Measurements from ENCODE around the gene HOXD9. TPM values are rescaled to one million over a fixed set of nuclear protein-coding genes. Genes with fewer than 3 reads are reported as not detected.

The HOXD9 gene
- total RNA-seq, 1 experiment from 2014 or later: not detected

DNA sequence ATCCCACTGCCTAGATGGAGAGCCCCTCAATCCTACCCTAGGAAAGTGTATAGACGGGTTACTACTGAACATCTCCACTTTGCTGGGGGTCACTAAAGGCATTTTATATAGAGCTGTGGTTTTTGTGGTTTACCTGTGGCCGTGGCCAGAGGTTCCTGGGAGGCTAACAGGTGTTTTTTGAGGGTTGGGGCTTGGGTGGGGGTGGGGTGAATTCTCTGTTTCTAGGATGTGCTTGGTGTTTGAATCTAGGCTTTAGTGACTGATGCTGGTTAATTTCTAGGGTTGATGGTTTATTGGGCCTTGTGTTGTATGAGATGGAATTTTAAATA lies 14.7 kb downstream of the HOXD9 start:
- peaks cover 4% of the 10 kb centered on the region for H3F3A ChIP-seq (ENCODE audit: low read length, unreplicated experiment)
- BruUV-seq (replicated peaks): no TSS peak
- H2AFZ ChIP-seq (ENCODE audit: low read length): peak overlapping the region; percentile 90
- DNase-seq (no peak), ATAC-seq (no peak)
- no peaks in the 10 kb centered on the region for H3K9me2 ChIP-seq (replicated peaks; ENCODE audit: low read length)
- peak overlapping the region; percentile 91 for H3K4me3 ChIP-seq (ENCODE audit: low read length)
- H3K27ac ChIP-seq (ENCODE audit: low read length): no peak overlapping the region
- H3K27me3 ChIP-seq (ENCODE audit: low read length): no peaks in the 10 kb centered on the region
- H3K9me3 ChIP-seq (ENCODE audit: low read length): no peaks in the 10 kb centered on the region
- ChIA-PET CTCF (interaction anchor here (1.1 kb wide), 1 partner anchor 515 kb away, joined by 3 read pairs; no protein-coding TSS in a partner anchor), POLR2A (ENCODE audit: unreplicated experiment) (interaction anchor here (0.5 kb wide), 1 partner anchor 649 kb away, joined by 4 read pairs; no protein-coding TSS in a partner anchor)
- H3K4me2 ChIP-seq (ENCODE audit: low read length): peak overlapping the region; percentile 94
- H3K36me3 ChIP-seq (ENCODE audit: low read depth, low read length): no peaks in the 10 kb centered on the region
- no peaks in the 10 kb centered on the region for H4K20me1 ChIP-seq (ENCODE audit: low read length)
- H3K4me1 ChIP-seq (ENCODE audit: insufficient read depth, low read length): peaks cover 17% of the 10 kb centered on the region
- intact Hi-C loops (cut with micrococcal nuclease): loop anchor here (2.0 kb wide), 2 partner anchors 132 to 310 kb away; partner anchors contain the start of gene MTX2
- TF ChIP-seq EZH2 (IDR thresholded peaks at IDR 0.05; ENCODE audit: low read length, unreplicated experiment) (no peak), EZH2phosphoT487 (IDR thresholded peaks at IDR 0.05; ENCODE audit: borderline replicate concordance, low read length) (no peak)
- TF ChIP-seq, protein P1, sequence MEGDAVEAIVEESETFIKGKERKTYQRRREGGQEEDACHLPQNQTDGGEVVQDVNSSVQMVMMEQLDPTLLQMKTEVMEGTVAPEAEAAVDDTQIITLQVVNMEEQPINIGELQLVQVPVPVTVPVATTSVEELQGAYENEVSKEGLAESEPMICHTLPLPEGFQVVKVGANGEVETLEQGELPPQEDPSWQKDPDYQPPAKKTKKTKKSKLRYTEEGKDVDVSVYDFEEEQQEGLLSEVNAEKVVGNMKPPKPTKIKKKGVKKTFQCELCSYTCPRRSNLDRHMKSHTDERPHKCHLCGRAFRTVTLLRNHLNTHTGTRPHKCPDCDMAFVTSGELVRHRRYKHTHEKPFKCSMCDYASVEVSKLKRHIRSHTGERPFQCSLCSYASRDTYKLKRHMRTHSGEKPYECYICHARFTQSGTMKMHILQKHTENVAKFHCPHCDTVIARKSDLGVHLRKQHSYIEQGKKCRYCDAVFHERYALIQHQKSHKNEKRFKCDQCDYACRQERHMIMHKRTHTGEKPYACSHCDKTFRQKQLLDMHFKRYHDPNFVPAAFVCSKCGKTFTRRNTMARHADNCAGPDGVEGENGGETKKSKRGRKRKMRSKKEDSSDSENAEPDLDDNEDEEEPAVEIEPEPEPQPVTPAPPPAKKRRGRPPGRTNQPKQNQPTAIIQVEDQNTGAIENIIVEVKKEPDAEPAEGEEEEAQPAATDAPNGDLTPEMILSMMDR (conservative IDR thresholded peaks at IDR 0.05; ENCODE audit: low read depth, low read length): no peak
- H3K79me2 ChIP-seq (ENCODE audit: low read length): peaks cover 21% of the 10 kb centered on the region
- H3K9ac ChIP-seq (ENCODE audit: low read length): peak overlapping the region; percentile 73

DNA sequence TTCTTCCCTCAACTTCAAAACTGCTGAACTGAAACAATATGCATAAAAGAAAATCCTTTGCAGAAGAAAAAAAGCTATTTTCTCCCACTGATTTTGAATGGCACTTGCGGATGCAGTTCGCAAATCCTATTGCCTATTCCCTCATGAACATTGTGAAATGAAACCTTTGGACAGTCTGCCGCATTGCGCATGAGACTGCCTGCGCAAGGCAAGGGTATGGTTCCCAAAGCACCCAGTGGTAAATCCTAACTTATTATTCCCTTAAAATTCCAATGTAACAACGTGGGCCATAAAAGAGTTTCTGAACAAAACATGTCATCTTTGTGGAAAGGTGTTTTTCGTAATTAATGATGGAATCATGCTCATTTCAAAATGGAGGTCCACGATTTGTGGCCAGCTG lies 15.4 kb downstream of the HOXD9 start:
- Histone ChIP-seq H3K4me1 (ENCODE audit: insufficient read depth, low read length) (peaks cover 17% of the 10 kb centered on the region), H3K4me2 (ENCODE audit: low read length) (peak overlapping the region; percentile 94), H3K36me3 (ENCODE audit: low read depth, low read length) (no peaks in the 10 kb centered on the region), H3K79me2 (ENCODE audit: low read length) (peaks cover 21% of the 10 kb centered on the region), H3K9me2 (replicated peaks; ENCODE audit: low read length) (no peaks in the 10 kb centered on the region), H3K9ac (ENCODE audit: low read length) (no peak overlapping the region), H3K27me3 (ENCODE audit: low read length) (no peaks in the 10 kb centered on the region), H3F3A (ENCODE audit: low read length, unreplicated experiment) (peaks cover 4% of the 10 kb centered on the region), H2AFZ (ENCODE audit: low read length) (no peak overlapping the region), H3K9me3 (ENCODE audit: low read length) (no peaks in the 10 kb centered on the region), H3K4me3 (ENCODE audit: low read length) (peak overlapping the region; percentile 91; the same call in 1 of the 2 replicates), H4K20me1 (ENCODE audit: low read length) (no peaks in the 10 kb centered on the region), H3K27ac (ENCODE audit: low read length) (no peak overlapping the region)
- DNase-seq (no peak), ATAC-seq (no peak)
- POLR2A ChIA-PET (ENCODE audit: unreplicated experiment): no interaction called here
- CTCF ChIA-PET: no interaction called here
- BruUV-seq (replicated peaks): TSS peak; percentile 40
- TF ChIP-seq EZH2phosphoT487 (IDR thresholded peaks at IDR 0.05; ENCODE audit: borderline replicate concordance, low read length): no peak
- TF ChIP-seq, protein P1 (conservative IDR thresholded peaks at IDR 0.05; ENCODE audit: low read depth, low read length): no peak
- no peak for TF ChIP-seq EZH2 (IDR thresholded peaks at IDR 0.05; ENCODE audit: low read length, unreplicated experiment)
- intact Hi-C loops (cut with micrococcal nuclease): loop anchor here (2.0 kb wide), 2 partner anchors 131 to 309 kb away; partner anchors contain the start of gene MTX2

DNA sequence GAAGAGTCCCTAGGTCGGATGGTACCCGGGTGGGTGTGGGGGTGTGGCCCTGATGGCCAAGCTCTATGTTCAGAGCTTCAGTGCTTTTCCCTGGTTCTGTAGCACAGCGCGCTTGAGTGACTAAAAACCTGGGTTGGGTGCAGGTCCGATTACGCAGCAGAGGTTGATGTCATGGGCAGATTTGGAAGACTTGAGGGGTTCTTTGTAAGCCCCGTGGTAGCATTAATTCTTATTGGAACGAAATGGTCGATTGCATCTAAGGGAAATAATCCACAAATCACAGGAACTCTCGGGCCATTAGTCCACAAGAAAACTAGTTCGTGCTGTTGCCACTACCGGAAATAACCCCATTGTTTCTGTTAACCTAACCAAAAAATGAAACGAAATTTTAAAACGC lies 16.0 kb downstream of the HOXD9 start:
- peaks cover 21% of the 10 kb centered on the region for H3K79me2 ChIP-seq (ENCODE audit: low read length)

More for the DNA sequence above, 16.0 kb downstream of the HOXD9 start:
- DNase-seq (no peak), ATAC-seq (no peak)
- Histone ChIP-seq H3K9me2 (replicated peaks; ENCODE audit: low read length) (no peaks in the 10 kb centered on the region), H3K4me3 (ENCODE audit: low read length) (no peak overlapping the region), H3K27ac (ENCODE audit: low read length) (no peak overlapping the region), H3K9ac (ENCODE audit: low read length) (no peak overlapping the region), H2AFZ (ENCODE audit: low read length) (no peak overlapping the region), H3K9me3 (ENCODE audit: low read length) (no peaks in the 10 kb centered on the region), H3K4me1 (ENCODE audit: insufficient read depth, low read length) (peaks cover 17% of the 10 kb centered on the region), H3K36me3 (ENCODE audit: low read depth, low read length) (no peaks in the 10 kb centered on the region), H4K20me1 (ENCODE audit: low read length) (no peaks in the 10 kb centered on the region), H3K4me2 (ENCODE audit: low read length) (peak overlapping the region; percentile 94; the same call in 1 of the 2 replicates), H3F3A (ENCODE audit: low read length, unreplicated experiment) (peaks cover 4% of the 10 kb centered on the region), H3K27me3 (ENCODE audit: low read length) (no peaks in the 10 kb centered on the region)
- POLR2A ChIA-PET (ENCODE audit: unreplicated experiment): no interaction called here
- intact Hi-C loops (cut with micrococcal nuclease): no loop called here
- no peak for TF ChIP-seq EZH2phosphoT487 (IDR thresholded peaks at IDR 0.05; ENCODE audit: borderline replicate concordance, low read length)
- TF ChIP-seq, protein P1 (conservative IDR thresholded peaks at IDR 0.05; ENCODE audit: low read depth, low read length): no peak
- no peak for TF ChIP-seq EZH2 (IDR thresholded peaks at IDR 0.05; ENCODE audit: low read length, unreplicated experiment)
- CTCF ChIA-PET: interaction anchor here (1.0 kb wide), 1 partner anchor 514 kb away, joined by 4 read pairs; no protein-coding TSS in a partner anchor
- no TSS peak for BruUV-seq (replicated peaks)

Measured in PC-3 (cell line).